ENCODE results near the gene BEAN1.

BEAN1 gene

GRCh38 chr16:66397736-66398433, 29.2 kb upstream of the BEAN1 start:
- no peak for DNase-seq

- DNase-seq = no peak
Observed at GRCh38 chr16:66399031-66399430, 28.1 kb upstream of the BEAN1 start.

GRCh38 chr16:66399930-66400329, 27.2 kb upstream of the BEAN1 start:
- DNase-seq = no peak

GRCh38 chr16:66400503-66401380, 26.4 kb upstream of the BEAN1 start:
- DNase-seq = no peak

GRCh38 chr16:66401610-66402009, 25.5 kb upstream of the BEAN1 start:
- DNase-seq = no peak

GRCh38 chr16:66402166-66402565, 24.9 kb upstream of the BEAN1 start:
- no peak for DNase-seq

GRCh38 chr16:66402591-66403230, 24.4 kb upstream of the BEAN1 start:
- no peak for DNase-seq

GRCh38 chr16:66403531-66404145, 23.5 kb upstream of the BEAN1 start:
- DNase-seq = no peak

GRCh38 chr16:66405057-66405783, 21.9 kb upstream of the BEAN1 start:
- DNase-seq = no peak

- DNase-seq = peak; percentile 90
Observed at GRCh38 chr16:66406534-66407221, 20.4 kb upstream of the BEAN1 start.

- DNase-seq = peak; percentile 48
Observed at GRCh38 chr16:66408163-66409048, 18.7 kb upstream of the BEAN1 start.

GRCh38 chr16:66409156-66409555, 17.9 kb upstream of the BEAN1 start:
- DNase-seq = no peak

GRCh38 chr16:66412182-66412581, 14.9 kb upstream of the BEAN1 start:
- DNase-seq = no peak

- DNase-seq = no peak
Observed at GRCh38 chr16:66414891-66415290, 12.2 kb upstream of the BEAN1 start.

GRCh38 chr16:66416136-66416535, 11.0 kb upstream of the BEAN1 start:
- DNase-seq = no peak

- DNase-seq = no peak
Observed at GRCh38 chr16:66416939-66417700, 10.0 kb upstream of the BEAN1 start.

- no peak for DNase-seq
Observed at GRCh38 chr16:66418165-66418962, 8.7 kb upstream of the BEAN1 start.

- DNase-seq = no peak
Observed at GRCh38 chr16:66419527-66419926, 7.6 kb upstream of the BEAN1 start.

- DNase-seq = no peak
Observed at GRCh38 chr16:66420396-66420795, 6.7 kb upstream of the BEAN1 start.
